22Rv1 (cell line): ENCODE results near the gene EIF4A3.

Experiments used
- ZFX ChIP-seq: fragments of 450-650 bp; IDR thresholded peaks from 2 replicates; pipeline ENCODE4 v1.6.1; 2017; ENCODE audit warnings: antibody characterized with exemption, borderline replicate concordance
- TF ChIP-seq, protein P1 (sequence below): fragments of 450-650 bp; IDR thresholded peaks from 2 replicates; pipeline ENCODE4 v1.5.1; 2017; ENCODE audit warnings: mild to moderate bottlenecking

GRCh38 chr17:80111702-80112470, 35.0 kb downstream of the EIF4A3 start:
- TF ChIP-seq, protein P1, sequence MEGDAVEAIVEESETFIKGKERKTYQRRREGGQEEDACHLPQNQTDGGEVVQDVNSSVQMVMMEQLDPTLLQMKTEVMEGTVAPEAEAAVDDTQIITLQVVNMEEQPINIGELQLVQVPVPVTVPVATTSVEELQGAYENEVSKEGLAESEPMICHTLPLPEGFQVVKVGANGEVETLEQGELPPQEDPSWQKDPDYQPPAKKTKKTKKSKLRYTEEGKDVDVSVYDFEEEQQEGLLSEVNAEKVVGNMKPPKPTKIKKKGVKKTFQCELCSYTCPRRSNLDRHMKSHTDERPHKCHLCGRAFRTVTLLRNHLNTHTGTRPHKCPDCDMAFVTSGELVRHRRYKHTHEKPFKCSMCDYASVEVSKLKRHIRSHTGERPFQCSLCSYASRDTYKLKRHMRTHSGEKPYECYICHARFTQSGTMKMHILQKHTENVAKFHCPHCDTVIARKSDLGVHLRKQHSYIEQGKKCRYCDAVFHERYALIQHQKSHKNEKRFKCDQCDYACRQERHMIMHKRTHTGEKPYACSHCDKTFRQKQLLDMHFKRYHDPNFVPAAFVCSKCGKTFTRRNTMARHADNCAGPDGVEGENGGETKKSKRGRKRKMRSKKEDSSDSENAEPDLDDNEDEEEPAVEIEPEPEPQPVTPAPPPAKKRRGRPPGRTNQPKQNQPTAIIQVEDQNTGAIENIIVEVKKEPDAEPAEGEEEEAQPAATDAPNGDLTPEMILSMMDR: no peak
- TF ChIP-seq ZFX: no peak
